NB4 (cell line): ENCODE measurements around the gene TASP1.

Source experiments
- MYC ChIP-seq: IDR thresholded peaks from 2 replicates; pipeline ENCODE4 v1.6.1; 2011; ENCODE audit warnings: low read depth, low read length
- POLR2A ChIP-seq: IDR thresholded peaks from 2 replicates; pipeline ENCODE4 v1.6.1; 2011; ENCODE audit warnings: mild to moderate bottlenecking; ENCODE audit not compliant: insufficient read length; ENCODE audit errors: extremely low read depth
- TF ChIP-seq, protein P1 (sequence below): IDR thresholded peaks from one replicate; pipeline ENCODE4 v1.5.1; 2012; ENCODE audit warnings: low read depth, low read length
- TF ChIP-seq, protein P2 (sequence below): IDR thresholded peaks from 2 replicates; pipeline ENCODE4 v1.6.1; 2011; ENCODE audit warnings: low read depth, low read length

DNA sequence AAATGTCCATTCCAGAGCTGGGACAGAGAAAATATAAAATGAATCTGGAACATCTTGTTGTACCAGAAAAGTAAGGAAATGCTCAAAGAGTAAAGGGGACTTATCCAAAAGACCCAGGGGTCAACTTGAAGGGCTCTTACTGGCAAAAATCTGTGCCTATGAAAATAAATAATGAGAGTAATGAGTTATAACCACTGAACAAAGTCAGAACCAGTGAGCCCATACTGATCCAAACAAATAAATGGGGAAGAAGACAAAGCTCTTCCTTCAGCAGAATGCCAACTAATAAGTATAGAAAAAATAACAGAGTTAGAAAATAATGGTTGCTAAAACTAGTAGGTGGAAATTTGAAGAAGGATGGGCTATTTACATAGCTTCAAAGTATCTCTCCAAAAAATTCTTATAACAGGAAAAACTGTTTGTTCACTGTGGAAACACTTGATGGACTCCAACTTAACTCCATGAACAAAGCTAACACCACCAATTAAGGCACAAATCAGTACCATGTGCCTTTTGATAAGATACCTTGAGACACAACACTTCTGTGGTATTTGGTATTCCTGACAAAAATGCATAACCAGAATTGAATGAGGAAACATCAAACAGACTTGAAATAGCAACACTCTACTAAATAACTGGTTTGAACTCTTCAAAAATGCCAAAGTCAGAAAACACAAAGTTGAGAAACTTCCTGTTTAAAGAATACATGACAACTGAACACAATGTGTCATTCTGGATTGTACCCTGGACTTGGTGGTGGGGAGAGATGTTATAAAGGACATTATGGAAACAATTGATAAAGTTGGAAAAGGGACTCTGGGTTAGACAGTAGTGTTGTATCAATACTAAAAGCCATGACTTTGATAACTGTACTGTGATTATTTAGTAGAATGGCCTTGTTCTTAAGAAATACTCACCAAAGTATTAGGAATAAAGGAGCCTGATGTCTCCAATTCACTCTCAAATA is 220.2 kb downstream of the TASP1 start:
- TF ChIP-seq, protein P1, sequence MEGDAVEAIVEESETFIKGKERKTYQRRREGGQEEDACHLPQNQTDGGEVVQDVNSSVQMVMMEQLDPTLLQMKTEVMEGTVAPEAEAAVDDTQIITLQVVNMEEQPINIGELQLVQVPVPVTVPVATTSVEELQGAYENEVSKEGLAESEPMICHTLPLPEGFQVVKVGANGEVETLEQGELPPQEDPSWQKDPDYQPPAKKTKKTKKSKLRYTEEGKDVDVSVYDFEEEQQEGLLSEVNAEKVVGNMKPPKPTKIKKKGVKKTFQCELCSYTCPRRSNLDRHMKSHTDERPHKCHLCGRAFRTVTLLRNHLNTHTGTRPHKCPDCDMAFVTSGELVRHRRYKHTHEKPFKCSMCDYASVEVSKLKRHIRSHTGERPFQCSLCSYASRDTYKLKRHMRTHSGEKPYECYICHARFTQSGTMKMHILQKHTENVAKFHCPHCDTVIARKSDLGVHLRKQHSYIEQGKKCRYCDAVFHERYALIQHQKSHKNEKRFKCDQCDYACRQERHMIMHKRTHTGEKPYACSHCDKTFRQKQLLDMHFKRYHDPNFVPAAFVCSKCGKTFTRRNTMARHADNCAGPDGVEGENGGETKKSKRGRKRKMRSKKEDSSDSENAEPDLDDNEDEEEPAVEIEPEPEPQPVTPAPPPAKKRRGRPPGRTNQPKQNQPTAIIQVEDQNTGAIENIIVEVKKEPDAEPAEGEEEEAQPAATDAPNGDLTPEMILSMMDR: no peak
- TF ChIP-seq POLR2A (no peak), MYC (no peak)
- TF ChIP-seq, protein P2, sequence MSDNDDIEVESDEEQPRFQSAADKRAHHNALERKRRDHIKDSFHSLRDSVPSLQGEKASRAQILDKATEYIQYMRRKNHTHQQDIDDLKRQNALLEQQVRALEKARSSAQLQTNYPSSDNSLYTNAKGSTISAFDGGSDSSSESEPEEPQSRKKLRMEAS: no peak
